NCI-H446 (cell line): Measurements from ENCODE around the gene INTS4.
"Not testable (repeated sequence)": the region's sequence is repeated elsewhere in the genome, so short reads cannot be mapped to it uniquely, and the experiment has no call there.

ENCODE experiments used
- DNase-seq, 2 experiments: peaks; one replicate each; lab custom pipeline; 2025; lab: John Stamatoyannopoulos, UW

INTS4 gene, protein sequence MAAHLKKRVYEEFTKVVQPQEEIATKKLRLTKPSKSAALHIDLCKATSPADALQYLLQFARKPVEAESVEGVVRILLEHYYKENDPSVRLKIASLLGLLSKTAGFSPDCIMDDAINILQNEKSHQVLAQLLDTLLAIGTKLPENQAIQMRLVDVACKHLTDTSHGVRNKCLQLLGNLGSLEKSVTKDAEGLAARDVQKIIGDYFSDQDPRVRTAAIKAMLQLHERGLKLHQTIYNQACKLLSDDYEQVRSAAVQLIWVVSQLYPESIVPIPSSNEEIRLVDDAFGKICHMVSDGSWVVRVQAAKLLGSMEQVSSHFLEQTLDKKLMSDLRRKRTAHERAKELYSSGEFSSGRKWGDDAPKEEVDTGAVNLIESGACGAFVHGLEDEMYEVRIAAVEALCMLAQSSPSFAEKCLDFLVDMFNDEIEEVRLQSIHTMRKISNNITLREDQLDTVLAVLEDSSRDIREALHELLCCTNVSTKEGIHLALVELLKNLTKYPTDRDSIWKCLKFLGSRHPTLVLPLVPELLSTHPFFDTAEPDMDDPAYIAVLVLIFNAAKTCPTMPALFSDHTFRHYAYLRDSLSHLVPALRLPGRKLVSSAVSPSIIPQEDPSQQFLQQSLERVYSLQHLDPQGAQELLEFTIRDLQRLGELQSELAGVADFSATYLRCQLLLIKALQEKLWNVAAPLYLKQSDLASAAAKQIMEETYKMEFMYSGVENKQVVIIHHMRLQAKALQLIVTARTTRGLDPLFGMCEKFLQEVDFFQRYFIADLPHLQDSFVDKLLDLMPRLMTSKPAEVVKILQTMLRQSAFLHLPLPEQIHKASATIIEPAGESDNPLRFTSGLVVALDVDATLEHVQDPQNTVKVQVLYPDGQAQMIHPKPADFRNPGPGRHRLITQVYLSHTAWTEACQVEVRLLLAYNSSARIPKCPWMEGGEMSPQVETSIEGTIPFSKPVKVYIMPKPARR

DNA sequence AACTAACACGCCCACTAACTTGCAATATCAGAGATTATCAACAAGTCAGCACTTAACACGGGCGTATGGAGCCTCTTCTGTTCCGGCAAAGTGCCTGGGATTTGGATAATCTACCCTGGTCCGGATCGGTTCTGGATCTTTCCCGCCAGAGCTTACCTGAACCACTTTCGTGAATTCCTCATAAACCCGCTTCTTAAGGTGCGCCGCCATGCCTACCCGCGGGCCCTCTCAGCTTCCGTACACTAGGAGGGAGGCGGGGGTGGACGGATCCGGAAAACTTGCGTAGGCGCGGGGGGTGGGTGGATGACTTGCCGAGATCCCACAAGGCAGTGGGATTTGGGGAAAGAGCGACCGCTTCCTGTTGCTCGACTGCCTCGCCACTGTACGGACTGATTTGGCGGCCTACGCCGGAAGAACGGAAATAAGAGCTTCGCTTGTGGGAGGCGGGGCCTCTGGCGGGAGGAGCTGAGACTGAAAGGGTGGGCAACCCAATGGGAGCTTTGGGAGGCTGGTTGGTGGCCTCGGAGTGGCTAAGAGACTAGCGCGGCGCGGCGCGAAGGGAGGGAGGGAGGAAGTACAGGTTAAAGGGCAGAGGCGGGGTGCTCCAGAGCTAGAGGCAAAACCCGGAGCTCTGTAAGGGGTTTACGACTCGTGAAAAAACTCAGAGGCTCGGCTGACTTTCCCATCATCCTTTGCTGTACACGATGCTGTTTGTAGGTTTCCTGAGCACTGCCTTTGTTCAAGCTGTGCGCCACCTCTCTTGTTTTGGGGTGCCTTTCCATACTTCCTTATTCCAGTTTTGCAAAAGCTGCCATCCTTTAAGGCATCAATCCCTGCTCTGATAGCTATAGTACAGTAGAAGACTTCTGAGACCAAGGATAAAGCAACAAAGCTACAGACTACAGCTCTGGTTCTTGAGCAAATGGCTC, at the start of gene INTS4:
Gene INTS4, minus strand, starts transcription at position 235 of the 929 bp plus-strand sequence. Its CDS starts 25 bp downstream, at position 210.
- DNase-seq, result peak; percentile 99 to 100

DNA sequence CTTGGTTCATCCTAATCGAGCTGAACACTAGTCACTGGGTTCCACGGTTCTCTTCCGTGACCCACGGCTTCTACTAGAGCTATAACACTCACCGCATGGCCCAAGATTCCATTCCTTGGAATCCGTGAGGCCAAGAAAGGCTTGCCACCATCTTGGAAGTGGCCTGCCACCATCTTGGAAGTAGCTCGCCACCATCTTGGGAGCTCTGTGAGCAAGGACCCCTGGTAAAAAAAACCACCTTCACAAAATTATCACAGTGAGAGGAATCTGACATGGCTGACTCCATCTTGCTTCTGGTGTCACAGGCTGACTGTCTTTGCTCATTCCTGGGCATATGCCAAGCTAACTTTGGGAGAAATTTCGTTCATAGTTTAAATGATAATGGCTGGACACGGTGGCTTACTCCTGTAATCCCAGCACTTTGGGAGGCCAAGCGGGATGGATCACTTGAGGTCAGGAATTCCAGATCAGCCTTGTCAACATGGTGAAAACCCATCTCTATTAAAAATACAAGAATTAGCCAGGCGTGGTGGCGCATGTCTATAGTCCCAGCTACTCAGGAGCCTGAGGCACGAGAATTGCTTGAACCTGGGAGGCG, 47.5 kb upstream of the INTS4 start:
- no peak for DNase-seq

DNA sequence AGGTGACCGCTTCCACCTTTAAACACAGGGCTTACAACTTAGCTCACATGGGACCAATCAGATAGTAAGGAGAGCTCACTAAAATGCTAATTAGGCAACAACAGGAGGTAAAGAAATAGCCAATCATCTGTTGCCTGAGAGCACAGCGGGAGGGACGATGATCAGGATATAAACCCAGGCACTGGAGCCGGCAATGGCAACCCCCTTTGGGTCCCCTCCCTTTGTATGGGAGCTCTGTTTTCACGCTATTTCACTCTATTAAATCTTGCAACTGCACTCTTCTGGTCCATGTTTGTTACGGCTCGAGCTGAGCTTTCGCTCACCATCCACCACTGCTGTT, 46.9 kb upstream of the INTS4 start:
- DNase-seq, result not testable (repeated sequence)

DNA sequence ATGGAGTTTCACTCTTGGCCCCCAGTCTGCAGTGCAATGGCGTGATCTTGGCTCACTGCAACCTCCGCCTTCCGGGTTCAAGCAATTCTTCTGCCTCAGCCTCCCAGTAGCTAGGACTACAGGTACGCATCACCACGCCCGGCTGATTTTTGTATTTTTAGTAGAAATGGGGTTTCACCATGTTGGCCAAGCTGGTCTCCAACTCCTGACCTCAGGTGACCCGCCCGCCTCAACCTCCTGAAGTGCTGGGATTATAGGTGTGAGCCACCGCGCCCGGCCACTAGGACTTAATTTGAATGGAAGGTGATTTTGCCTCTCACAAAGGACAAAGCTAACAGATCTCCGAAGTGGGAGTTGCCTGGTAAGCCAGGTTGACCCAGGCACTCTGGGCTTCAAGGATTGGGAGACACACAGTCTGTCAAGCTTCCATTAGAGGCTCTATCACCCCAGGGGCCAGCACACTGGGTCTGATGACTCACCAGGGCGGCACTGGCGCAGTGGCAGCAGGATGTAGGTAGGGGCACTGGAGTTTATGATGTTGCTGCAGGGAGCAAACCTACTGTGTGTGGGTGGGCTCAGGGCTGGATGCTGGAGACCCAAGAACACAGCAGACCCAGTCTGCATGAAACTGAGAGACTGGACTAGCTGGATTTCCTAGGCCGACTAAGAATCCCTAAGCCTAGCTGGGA, 46.4 kb upstream of the INTS4 start:
- DNase-seq, result no peak

DNA sequence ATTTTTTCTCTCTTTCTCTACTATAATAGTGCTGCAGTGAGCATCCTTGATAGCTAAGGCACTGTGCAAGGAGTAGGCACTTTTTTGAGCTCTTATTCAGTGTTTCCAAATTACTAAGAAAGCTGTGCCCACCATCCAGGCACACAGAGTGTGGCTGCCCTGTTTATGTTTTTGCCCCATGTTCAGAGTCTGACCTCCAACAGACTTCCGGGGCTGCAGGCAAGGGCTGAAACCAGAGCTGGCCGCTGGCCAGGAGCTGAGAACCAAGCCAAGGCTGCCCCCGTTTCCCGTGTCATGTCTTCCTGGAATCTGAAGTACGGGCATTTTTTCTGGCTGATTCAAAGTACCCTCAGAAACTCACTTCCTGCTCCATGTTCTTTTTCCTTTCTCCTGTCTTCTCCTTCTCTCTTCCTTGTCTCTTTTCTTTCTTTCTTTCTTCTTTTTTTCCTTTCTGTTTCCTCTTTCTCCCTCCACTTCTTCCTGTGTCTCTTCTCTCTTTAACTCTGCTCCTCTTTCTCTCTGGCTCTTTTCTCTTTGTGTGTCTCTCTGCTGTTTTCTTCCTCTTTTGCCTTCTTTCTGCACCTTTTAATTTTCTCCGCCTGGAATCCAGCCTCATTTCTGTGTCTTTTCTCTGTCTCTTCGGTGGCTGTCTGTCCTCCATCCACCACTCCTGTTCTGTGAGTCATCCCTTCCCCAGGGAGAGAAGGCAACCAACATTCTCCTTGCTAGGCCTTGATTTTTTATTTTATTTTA, 45.6 kb upstream of the INTS4 start:
- DNase-seq, result peak in 1 of 2 experiments; percentile 82

DNA sequence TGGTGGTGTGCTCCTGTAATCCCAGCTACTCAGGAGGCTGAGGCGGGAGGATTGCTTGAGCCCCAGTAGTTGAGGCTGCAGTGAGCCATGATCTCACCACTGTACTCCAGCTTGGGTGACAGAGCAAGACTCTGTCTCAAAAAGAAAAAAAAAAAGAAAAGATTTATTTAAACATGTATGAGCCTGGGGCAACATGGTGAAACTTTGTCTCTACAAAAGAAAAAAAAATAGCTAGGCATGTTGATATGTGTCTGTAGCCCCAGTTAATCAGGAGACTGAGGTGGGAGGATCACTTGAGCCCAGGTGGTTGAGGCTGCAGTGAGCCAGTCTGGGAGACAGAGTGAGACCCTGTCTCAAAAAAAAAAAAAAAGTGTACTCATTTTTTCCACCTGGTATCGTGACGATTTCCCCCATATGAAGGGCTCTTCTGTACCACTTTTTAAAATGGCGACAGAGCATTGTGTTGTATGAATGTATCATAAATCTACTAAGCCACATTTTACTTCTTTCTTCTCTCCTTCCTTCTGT, 45.0 kb upstream of the INTS4 start:
- no peak for DNase-seq

DNA sequence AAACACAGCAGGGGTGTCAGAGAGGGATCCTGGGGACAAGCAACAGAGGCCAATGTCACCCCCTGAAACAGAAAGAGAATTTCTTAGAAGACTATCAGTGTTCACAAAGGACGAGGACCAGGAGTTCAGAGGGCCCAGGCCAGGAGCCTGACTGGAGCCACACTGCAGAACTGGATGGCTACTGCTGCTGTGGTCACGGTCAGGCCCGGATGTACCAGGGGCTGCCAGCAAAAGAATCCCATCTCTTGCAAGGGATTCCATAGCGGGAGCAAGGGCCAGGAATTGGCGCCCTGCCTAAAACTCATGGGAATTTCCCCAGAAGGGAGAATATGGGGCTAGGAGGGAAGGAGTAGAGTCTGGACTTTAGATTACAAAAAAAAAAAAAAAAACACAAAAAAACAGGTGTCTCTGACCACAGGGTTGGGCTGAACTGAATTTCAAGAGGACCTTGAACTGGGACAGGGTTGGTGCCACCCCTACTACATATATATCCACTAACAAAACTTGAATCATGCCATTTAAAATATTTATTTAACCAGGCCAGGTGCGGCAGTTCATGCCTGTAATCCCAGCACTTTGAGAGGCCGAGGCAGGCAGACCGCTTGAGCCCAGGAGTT, 44.3 kb upstream of the INTS4 start:
- peak in 1 of 2 experiments; percentile 26 for DNase-seq

DNA sequence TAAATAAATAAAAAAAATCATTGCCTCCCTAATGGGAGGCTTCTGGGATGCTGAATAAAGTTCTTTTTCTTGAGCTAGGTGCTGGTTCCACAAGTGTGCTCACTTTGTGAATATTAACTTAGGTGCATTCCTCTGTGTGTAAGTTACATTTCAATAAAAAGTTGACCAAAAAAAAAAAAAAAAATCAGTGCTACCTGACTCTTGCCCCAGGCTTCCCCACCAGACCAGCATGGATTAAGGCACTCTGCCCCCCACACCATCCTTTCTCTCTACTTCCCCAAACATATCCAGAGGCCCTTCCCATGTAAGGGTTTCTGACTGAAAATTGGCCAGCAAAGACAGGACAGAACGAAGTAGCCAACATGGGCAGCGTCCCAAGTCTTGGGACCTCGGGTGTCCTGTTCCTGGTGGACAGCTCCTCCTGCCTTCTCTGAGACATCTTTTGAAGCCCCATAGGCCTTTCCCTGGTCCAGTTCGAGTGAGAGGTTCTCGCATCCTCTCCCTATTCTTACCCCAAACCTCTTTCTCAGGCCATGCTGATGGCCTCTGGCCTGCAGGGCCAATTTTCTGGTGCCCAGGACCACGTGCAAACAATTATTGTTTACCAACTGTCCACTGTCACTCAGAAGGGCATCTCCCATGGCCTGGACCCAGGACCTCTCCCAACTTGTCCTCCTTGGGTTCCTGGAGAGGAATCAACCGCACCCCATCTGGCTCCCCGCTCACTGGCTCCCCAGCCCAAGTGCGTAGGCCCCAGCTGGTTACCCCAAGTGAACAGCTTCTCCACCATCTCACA, 43.6 kb upstream of the INTS4 start:
- no peak for DNase-seq

DNA sequence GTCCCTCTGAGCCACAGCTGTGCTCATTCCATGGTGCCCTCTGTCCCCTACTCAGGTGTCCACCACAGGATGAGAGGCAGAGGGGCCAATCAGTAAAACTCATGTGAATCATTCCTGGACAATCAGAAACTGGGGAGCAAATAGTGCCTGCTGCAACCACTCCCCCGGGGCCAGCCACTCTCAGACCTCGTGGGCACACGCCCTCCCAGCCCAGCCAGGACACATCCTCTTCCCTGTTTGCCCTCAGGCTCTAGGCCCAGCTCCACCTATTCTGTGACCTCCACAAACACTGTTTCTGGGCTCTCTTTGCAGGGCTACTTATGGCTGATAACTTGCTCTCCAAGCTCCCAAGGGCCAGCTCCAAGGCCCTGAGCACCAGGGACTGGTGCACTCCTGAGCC, 42.6 kb upstream of the INTS4 start:
- DNase-seq, result no peak

DNA sequence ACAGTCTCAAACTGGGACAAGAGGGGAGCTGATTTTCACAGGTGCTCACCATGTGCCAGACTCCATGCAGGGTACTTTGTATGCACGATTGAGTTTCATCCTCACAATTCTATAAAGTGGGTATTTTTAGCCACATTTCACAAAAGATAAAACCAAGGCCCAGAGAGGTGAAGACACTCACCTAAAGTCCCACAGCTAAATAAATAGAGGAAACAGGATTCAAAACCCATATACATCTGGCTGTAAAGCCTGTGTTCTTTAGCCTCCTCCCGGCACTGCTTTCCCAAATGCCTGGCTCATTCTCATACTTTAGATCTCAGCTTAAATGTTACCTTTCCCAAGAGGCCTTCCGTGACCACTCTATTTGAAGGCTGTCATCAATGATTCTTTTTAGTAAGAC, 41.8 kb upstream of the INTS4 start:
- DNase-seq, result no peak

DNA sequence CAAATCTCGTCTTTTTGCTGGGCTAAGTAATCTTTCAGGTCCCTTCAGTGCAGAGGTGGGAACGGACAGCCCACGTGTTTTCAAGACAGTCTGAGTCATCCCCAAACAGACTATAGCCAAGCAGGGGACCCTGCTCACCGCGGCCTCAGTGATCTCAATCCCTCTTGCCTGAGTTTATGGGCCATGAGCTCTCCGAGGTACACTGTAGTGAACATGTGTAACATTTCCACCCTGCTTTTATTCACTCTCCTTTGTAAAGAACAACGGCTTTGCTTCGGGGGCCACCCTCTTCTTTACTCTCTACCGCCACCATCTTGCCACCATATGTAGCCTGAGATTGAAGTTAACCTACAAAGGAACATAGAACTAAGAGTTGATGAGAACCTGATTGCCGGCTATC, 40.2 kb upstream of the INTS4 start:
- no peak for DNase-seq

DNA sequence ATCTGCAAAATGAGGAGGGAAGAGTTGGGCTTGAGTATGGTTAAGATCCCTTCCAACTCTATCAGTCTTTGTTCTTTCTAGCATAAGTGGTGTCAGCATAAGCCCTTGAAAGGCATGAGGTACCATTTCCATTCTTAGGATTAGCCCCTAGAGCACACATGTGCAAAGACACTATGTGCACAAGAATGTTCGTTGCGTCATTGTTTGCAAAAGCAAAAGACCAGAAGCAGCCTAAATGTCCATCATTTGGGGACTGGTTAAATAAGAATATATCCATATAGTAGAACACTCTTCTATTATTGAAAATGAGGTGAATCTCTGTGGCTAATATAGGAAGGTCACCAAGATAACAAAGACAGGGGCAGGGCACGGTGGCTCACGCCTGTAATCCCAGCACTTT, 38.6 kb upstream of the INTS4 start:
- DNase-seq, result no peak

DNA sequence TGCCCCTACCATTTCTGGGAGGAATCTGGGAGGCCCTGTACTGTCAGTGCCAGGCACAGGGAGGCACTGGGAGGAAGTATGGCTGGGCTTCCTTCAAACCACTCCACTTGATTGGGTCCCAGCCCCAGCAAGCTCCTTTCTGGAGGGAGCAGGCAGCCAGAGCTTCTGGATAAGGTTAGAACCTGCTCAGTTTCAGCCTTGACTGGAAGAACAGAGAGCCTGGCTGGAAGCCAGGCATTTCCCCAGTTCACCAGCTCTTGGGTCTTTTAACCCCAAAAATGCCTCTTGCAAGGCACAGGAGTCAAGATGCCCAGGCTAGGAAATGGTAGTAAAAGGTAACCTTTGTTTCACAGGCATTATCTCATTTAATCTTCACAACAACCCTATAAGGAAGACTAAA, 37.6 kb upstream of the INTS4 start:
- DNase-seq, result peak in 1 of 2 experiments; percentile 85

DNA sequence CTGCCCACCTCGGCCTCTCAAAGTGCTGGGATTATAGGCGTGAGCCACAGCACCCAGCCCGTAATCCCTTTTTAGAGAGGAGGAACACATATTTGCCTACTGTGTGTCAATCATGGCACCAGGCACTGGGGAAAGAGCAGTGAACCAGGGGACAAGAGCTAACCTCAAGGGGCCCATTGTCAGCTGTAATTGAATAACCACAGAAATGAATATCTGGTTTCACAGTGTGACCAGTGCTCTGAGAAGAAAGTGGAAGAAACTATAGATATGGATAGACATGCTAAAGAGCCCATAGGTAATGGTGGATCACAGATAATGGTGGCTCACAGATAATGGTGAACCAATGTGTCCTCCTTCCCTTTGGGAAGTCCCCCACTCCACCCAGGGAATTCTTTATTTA, 37.2 kb upstream of the INTS4 start:
- no peak for DNase-seq

DNA sequence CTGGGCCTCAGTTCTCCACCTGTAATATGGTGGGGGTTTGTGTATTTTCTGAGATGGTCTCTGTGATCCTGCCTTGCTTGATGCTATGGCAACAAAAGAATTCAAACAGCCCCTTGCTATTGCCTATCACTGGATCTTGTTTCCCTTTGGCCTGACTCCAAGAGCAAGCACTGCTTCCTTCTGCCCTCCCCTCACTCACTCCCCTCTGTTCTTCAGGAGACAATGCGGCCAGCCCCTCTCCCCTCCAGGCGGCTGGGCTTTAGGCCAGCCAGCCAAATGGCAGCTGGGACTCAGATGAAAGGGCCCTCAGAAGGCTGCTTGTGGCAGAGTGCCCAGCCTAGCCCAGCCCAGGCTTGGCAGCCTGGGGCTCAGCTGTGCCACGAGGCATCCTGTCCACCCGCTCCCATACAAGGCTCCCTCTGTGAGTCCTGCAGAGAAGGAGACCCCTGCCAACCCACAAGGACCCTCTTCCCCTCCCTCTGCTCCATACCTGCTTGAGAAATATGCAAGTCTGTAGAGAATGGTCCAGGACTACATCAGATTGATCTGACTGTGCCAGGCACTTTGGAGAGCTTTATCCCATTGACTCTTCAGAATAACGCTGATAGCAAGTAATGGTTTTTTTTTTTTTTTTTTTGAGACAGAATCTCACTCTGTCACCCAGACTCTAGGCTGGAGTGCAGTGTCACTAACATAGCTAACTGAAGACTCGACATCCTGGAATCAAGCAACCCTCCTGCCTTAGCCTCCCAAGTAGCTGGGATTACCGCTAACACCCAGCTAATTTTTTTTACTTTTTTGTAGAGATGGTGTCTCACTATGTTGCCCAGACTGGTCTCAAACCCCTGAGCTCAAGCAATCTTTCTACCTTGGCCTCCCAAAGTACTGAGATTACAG, 36.2 kb upstream of the INTS4 start:
- DNase-seq, result peak; percentile 99

DNA sequence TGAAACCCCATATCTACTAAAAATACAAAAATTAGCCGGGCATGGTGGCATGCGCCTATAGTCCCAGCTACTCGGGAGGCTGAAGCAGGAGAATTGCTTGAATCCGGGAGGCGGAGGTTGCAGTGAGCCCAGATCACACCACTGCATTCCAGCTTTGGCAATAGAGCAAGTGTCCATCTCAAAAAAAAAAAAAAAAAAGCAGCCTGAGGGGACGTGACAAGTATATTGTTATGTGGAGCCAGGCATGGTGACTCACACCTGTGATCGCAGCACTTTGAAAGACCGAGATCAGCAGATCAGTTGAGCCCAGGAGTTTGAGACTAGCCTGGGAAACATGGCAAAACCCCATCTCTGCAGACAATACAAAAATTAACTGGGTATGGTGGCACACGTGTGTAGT, 34.0 kb upstream of the INTS4 start:
- DNase-seq, result not testable (repeated sequence)

DNA sequence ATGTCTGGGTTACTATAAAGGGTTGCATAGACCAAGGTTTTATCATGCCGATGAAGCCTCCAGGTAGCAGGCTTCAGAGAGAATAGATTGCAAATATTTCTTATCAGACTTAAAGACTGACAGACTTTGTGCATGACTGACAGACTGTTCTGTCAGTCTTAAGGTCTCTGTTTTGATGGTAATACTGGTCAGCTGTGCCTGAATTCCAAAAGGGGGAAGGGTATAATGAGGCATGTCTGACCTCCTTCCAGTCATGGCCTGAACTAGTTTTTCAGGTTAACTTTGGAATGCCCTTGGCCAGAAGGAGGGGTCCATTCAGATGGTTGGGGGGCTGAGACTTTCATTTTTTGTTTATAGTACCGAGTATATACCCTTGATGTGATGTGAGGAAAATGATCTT, 33.3 kb upstream of the INTS4 start:
- no peak for DNase-seq

DNA sequence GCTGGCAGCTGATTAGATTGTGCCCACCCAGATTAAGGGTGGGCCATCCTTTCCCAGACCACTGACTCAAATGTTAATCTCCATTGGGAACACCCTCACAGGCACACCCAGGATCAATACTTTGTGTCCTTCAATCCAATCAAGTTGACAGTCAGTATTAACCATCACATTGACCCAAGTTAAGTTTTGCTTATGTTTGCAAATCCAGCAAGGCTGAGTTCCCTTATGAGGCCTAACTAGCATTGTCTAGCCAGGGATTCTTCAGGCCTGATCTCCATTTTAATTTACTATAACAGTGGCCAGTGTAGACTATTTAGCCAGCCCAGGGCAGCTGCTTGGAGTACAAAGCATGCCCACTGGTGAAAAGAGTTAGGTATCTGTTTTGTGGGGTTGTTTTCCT, 30.9 kb upstream of the INTS4 start:
- no peak for DNase-seq
